Esophagus (tissue), 2 donors: ENCODE results near the gene C2CD3. TPM values are rescaled to one million over a fixed set of nuclear protein-coding genes. Genes with fewer than 3 reads are reported as not detected.
"Not testable (repeated sequence)": the region's sequence is repeated elsewhere in the genome, so short reads cannot be mapped to it uniquely, and the experiment has no call there.

Experiments
- H3K27ac ChIP-seq, 2 donors: one replicate each; pipeline ENCODE4 v1.5.1; 2013; ENCODE audit warnings: low read depth in 2 of 2, mild to moderate bottlenecking in 2 of 2, inconsistent platforms in 1 of 2, low read length in 1 of 2, moderate library complexity in 1 of 2
- H3K27me3 ChIP-seq, 2 donors: one replicate each; pipeline ENCODE4 v1.6.1; 2013; ENCODE audit warnings: low read length in 2 of 2, control low read depth in 1 of 2, mild to moderate bottlenecking in 1 of 2; ENCODE audit not compliant: insufficient read depth in 2 of 2, control insufficient read depth in 1 of 2
- H3K36me3 ChIP-seq, 2 donors: one replicate each; pipeline ENCODE4 v1.6.1; 2013; ENCODE audit warnings: low read length in 1 of 2; ENCODE audit not compliant: control insufficient read depth in 2 of 2, insufficient read depth in 2 of 2
- H3K4me1 ChIP-seq, 2 donors: one replicate each; pipeline ENCODE4 v1.6.1; 2013; ENCODE audit warnings: low read length in 1 of 2; ENCODE audit not compliant: control insufficient read depth in 2 of 2, insufficient read depth in 2 of 2
- H3K4me3 ChIP-seq, 2 donors: one replicate each; pipeline ENCODE4 v1.5.1; 2013; ENCODE audit warnings: low read length in 2 of 2, mild to moderate bottlenecking in 2 of 2, low read depth in 1 of 2, moderate library complexity in 1 of 2
- H3K9me3 ChIP-seq, 2 donors: one replicate each; pipeline ENCODE4 v1.6.1; 2013; ENCODE audit warnings: mild to moderate bottlenecking in 2 of 2, low read depth in 1 of 2, low read length in 1 of 2, moderate library complexity in 1 of 2; ENCODE audit not compliant: control insufficient read depth in 2 of 2, insufficient read depth in 1 of 2
- WGBS, 2 donors: extraction: QIAGEN DNeasy Blood & Tissue Kit; methylation state at CpG; one replicate each; pipeline ENCODE4 v1.1.7; 2013; 5-methylcytosine and 5-hydroxymethylcytosine counted together
- polyA plus RNA-seq, 2 donors: library from polyadenylated mRNA; stranded (reverse); fragments of 200-250 nt; gene quantifications; one replicate each; pipeline ENCODE4 v1.2.3, GENCODE V29; 2013
- donor health status: healthy with polysubstance abuse.
- donor health status: Bipolar disorder and iron deficiency.

Gene C2CD3
- polyA plus RNA-seq, 2 donors, result 5.4 to 6.4 TPM

DNA sequence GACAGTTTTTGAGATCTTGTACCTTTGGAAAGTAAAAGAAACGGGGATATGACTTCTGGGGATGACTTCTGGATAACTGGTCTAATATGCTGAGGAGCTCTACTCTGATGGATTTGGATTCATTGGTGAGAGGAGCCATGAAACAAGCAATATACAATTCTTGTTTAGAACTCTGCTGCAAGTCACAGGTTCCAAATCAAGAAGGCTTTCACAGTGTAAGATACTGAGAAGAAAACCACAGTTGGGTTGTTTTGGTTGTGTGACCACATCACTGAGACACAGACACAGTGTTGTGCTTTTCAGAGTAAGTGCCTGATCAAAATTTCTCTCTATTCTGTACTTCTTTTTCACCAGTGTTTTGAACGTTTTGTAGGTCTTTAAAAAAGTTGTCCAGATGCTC lies 175.1 kb downstream of the C2CD3 start:
- no peak overlapping the region for H3K27ac ChIP-seq

GRCh38 chr11:73995247-73995646 lies 175.6 kb downstream of the C2CD3 start:
- Histone ChIP-seq H3K27ac (no peak overlapping the region), H3K9me3 (no peaks in the 10 kb centered on the region), H3K27me3 (no peaks in the 10 kb centered on the region), H3K4me3 (no peak overlapping the region), H3K36me3 (no peaks in the 10 kb centered on the region), H3K4me1 (no peaks in the 10 kb centered on the region)
- 71 to 82% methylated on average over 2 of the region's 2 CpGs for WGBS, 2 donors

More for the DNA sequence above, 175.1 kb downstream of the C2CD3 start:
- H3K9me3 ChIP-seq, result no peaks in the 10 kb centered on the region
- H3K36me3 ChIP-seq, result no peaks in the 10 kb centered on the region
- 58 to 80% methylated on average over 2 of the region's 2 CpGs for WGBS, 2 donors
- H3K27me3 ChIP-seq, result no peaks in the 10 kb centered on the region
- no peak overlapping the region for H3K4me3 ChIP-seq
- H3K4me1 ChIP-seq, result no peaks in the 10 kb centered on the region

DNA sequence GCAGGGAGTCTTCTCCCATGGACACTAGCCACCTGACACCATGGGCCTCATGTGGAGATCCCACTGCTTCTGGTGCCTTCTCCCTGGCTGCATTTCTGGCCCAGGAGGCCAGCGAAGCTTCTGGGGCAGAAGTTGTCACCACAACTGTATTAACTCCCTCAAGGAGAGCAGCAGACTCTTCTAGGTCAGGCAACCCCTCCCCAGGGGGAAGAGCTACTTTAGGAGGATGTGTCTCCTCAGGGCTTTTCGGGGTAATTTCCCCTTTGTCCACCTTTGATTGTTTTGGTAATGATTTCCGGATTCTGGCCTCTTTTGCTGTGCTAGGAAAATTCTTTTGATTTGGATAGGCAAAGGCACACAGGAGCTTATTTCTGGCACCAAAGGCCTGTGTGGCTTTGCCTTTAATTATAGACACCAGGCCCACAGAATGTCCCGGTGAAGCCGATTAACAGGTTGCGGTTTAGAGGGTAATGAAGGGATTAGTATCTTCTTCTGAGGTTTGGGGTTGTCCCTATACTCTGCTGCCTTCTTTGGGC lies 179.3 kb downstream of the C2CD3 start:
- 82% methylated on average over 6 of the region's 6 CpGs for WGBS, 2 donors
- H3K4me3 ChIP-seq, result no peak overlapping the region
- no peaks in the 10 kb centered on the region for H3K4me1 ChIP-seq
- H3K27me3 ChIP-seq, result no peaks in the 10 kb centered on the region
- no peaks in the 10 kb centered on the region for H3K9me3 ChIP-seq
- H3K36me3 ChIP-seq, result no peaks in the 10 kb centered on the region
- no peak overlapping the region for H3K27ac ChIP-seq

- 79 to 83% methylated on average over 2 of the region's 2 CpGs for WGBS, 2 donors
- H3K4me1 ChIP-seq, result no peaks in the 10 kb centered on the region
- no peaks in the 10 kb centered on the region for H3K36me3 ChIP-seq
- H3K4me3 ChIP-seq, result no peak overlapping the region
- H3K27me3 ChIP-seq, result no peaks in the 10 kb centered on the region
- H3K27ac ChIP-seq, result no peak overlapping the region
- no peaks in the 10 kb centered on the region for H3K9me3 ChIP-seq
Observed at GRCh38 chr11:73990730-73991129, 180.1 kb downstream of the C2CD3 start.

DNA sequence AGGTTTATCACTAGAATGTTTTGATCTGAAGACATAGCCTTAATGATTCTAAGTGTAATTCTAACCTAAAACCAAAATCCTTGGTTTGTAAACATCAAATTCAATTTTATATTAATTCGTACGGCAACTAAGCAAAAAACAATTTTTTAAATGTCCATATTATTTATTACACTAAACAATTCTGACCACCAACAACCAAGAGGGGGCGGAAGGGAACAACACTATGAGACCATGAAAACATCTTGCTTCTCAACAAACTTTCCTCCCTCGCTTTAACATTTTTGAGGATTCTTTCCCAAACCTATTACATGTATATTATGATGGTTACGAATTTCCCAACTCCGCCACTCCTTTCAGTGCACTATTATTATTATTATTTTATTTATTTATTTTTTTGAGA lies 181.6 kb downstream of the C2CD3 start:
- H3K27me3 ChIP-seq, result no peaks in the 10 kb centered on the region
- H3K9me3 ChIP-seq, result no peaks in the 10 kb centered on the region
- 94% methylated on average over 6 of the region's 6 CpGs for WGBS, 2 donors
- H3K27ac ChIP-seq, result no peak overlapping the region
- no peak overlapping the region for H3K4me3 ChIP-seq
- H3K4me1 ChIP-seq, result no peaks in the 10 kb centered on the region
- no peaks in the 10 kb centered on the region for H3K36me3 ChIP-seq

- Histone ChIP-seq H3K27me3 (no peaks in the 10 kb centered on the region), H3K27ac (no peak overlapping the region), H3K9me3 (no peaks in the 10 kb centered on the region), H3K36me3 (no peaks in the 10 kb centered on the region), H3K4me3 (no peak overlapping the region), H3K4me1 (no peaks in the 10 kb centered on the region)
- WGBS, 2 donors, result 85 to 90% methylated on average over 7 of the region's 7 CpGs
Observed at GRCh38 chr11:73988227-73988626, 182.6 kb downstream of the C2CD3 start.

DNA sequence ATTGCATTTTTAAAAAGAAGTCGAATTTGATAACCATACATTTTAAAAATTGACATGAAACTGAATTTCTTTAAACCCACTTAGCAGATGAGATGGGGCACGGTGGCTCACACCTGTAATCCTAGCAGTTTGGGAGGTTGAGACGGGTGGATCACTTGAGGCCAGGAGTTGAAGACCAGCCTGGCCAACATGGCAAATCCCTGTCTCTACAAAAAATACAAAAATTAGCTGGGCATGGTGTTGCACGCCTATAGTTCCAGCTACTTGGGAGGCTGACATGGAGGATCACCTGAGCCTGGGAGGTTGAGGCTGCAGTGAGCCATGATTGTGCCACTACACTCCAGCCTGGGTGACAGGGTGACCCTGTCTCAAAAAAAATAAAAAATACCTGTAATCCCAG lies 185.1 kb downstream of the C2CD3 start:
- not testable (repeated sequence) for H3K4me1 ChIP-seq, H3K27ac ChIP-seq, H3K27me3 ChIP-seq, H3K4me3 ChIP-seq, H3K36me3 ChIP-seq, H3K9me3 ChIP-seq
- 91 to 96% methylated on average over 4 of the region's 4 CpGs for WGBS, 2 donors

DNA sequence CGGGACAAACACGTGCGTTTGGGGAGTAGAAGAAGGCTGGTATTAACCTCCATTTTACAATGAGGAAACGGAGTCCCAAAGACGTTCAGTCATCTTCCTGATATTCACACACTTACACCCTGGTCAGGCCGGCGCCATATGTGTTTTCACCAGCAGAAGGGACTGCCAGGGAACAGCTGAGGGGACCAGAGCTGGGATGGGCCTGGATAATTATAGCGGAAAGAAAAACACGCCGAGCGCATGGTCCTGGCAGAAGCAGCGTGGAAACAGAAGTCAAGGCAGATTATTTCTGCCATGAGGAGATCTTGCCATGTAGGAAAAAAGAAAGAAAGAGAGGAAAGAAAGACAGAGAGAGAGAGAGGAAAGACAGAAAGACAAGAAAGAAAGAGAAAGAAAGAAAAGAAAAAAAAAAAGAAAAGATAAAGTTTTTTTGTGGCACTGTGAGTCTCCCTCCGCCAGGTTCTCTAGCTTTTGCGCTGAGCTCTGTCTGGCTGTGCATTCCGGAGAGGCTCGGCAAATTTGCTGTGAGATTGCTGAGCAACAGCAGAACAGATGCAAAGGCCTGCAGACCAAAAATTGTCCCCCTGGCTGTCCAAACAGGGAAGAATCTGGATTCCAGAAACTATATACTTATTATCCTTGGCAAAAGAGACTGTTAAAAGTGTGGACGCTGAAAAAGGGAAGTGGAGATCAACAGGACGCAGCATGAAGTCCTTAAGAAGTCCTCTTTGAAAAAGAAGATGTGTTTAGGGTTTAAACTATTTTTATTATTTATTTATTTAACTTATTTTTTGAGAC lies 186.9 kb downstream of the C2CD3 start:
- Histone ChIP-seq H3K4me3 (peak overlapping the region; percentile 49 to 53), H3K27me3 (no peaks in the 10 kb centered on the region), H3K9me3 (no peaks in the 10 kb centered on the region), H3K27ac (peak overlapping the region; percentile 11 to 93), H3K36me3 (no peaks in the 10 kb centered on the region), H3K4me1 (no peaks in the 10 kb centered on the region)
- 51 to 55% methylated on average over 18 of the region's 18 CpGs for WGBS, 2 donors

- Histone ChIP-seq H3K27me3 (no peaks in the 10 kb centered on the region), H3K27ac (peak overlapping the region; percentile 90 to 93), H3K9me3 (no peaks in the 10 kb centered on the region), H3K36me3 (no peaks in the 10 kb centered on the region), H3K4me1 (no peaks in the 10 kb centered on the region), H3K4me3 (peak overlapping the region; percentile 49 to 53)
- WGBS, 2 donors, result 0 to 1% methylated on average over 52 to 56 of the region's 56 CpGs
Observed at GRCh38 chr11:73982990-73983740, 187.6 kb downstream of the C2CD3 start.
